K562 (cell line): ENCODE results near the gene UBE3D. TPM values are rescaled to one million over a fixed set of nuclear protein-coding genes. Genes with fewer than 3 reads are reported as not detected.
A peak's percentile ranks its signal among the peaks of the same experiment; 100 is the strongest.

Source experiments
- ATF7 ChIP-seq: fragments of 450-650 bp; IDR thresholded peaks from 2 replicates; pipeline ENCODE4 v1.7.1; 2014; ENCODE audit warnings: mild to moderate bottlenecking, moderate library complexity
- BHLHE40 ChIP-seq: IDR thresholded peaks from 2 replicates; pipeline ENCODE4 v1.6.1; 2011; ENCODE audit warnings: low read length, improper control_type of control experiment
- CHAMP1 ChIP-seq: fragments of 450-650 bp; IDR thresholded peaks from 2 replicates; pipeline ENCODE4 v1.6.1; 2016; ENCODE audit warnings: mild to moderate bottlenecking
- CSDE1 ChIP-seq, 2 experiments: fragments of 450-650 bp; IDR thresholded peaks; 2 replicates each; pipeline ENCODE4 v1.6.1; 2016; ENCODE audit warnings: mild to moderate bottlenecking in 1 of 2
- DNMT1 ChIP-seq: fragments of 450-650 bp; IDR thresholded peaks from 2 replicates; pipeline ENCODE4 v1.6.1; 2016; ENCODE audit warnings: antibody characterized with exemption, mild to moderate bottlenecking
- ERF ChIP-seq: fragments of 450-650 bp; formaldehyde crosslinking; IDR thresholded peaks from 2 replicates; pipeline ENCODE4 v1.4.0; 2020; ENCODE audit warnings: mild to moderate bottlenecking, mixed read lengths
- FIP1L1 ChIP-seq: fragments of 200-400 bp; formaldehyde crosslinking; IDR thresholded peaks from 2 replicates; pipeline ENCODE4 v1.6.1; 2018; ENCODE audit warnings: mild to moderate bottlenecking, low read depth, low read length; ENCODE audit not compliant: poor library complexity, severe bottlenecking
- GABPA ChIP-seq: fragments of 200-800 bp; sonication (Bioruptor generic); conservative IDR thresholded peaks from 2 replicates; pipeline ENCODE4 v1.6.1; 2016; ENCODE audit warnings: low read depth, missing genetic modification characterization, missing compliant biosample characterization
- GTF2A2 ChIP-seq: IDR thresholded peaks from 2 replicates; pipeline ENCODE4 v1.6.1; 2016; ENCODE audit warnings: mild to moderate bottlenecking, missing genetic modification characterization, missing compliant biosample characterization
- HOXB6 ChIP-seq: fragments of 250-450 bp; sonication (Bioruptor Pico); IDR thresholded peaks from 2 replicates; pipeline ENCODE4 v1.5.1; 2022; ENCODE audit warnings: mild to moderate bottlenecking, borderline replicate concordance
- L3MBTL2 ChIP-seq: fragments of 450-650 bp; IDR thresholded peaks from 2 replicates; pipeline ENCODE4 v1.6.1; 2016; ENCODE audit warnings: mild to moderate bottlenecking, moderate library complexity
- NCOA4 ChIP-seq: fragments of 450-650 bp; IDR thresholded peaks from 2 replicates; pipeline ENCODE4 v1.6.1; 2018; ENCODE audit warnings: mild to moderate bottlenecking; ENCODE audit not compliant: partially characterized antibody
- NFXL1 ChIP-seq: fragments of 450-650 bp; formaldehyde crosslinking; IDR thresholded peaks from 2 replicates; pipeline ENCODE4 v1.4.0; 2021; ENCODE audit warnings: mild to moderate bottlenecking
- POLR2B ChIP-seq: fragments of 450-650 bp; IDR thresholded peaks from 2 replicates; pipeline ENCODE4 v1.6.1; 2018; ENCODE audit warnings: low read depth; ENCODE audit not compliant: partially characterized antibody
- PYGO2 ChIP-seq: fragments of 450-650 bp; IDR thresholded peaks from 2 replicates; pipeline ENCODE4 v1.6.1; 2016; ENCODE audit warnings: mild to moderate bottlenecking, missing genetic modification characterization, moderate library complexity, missing compliant biosample characterization
- RNF2 ChIP-seq: sonication (generic); IDR thresholded peaks from 2 replicates; pipeline ENCODE4 v1.6.1; 2016
- SMAD1 ChIP-seq: fragments of 150-350 bp; IDR thresholded peaks from 2 replicates; pipeline ENCODE4 v1.6.1; 2014; ENCODE audit warnings: low read length, low read depth; ENCODE audit not compliant: partially characterized antibody
- SMARCE1 ChIP-seq: fragments of 450-650 bp; IDR thresholded peaks from 2 replicates; pipeline ENCODE4 v1.7.1; 2016; ENCODE audit warnings: mild to moderate bottlenecking
- ZBTB2 ChIP-seq: fragments of 450-650 bp; IDR thresholded peaks from 2 replicates; pipeline ENCODE4 v1.6.1; 2016; ENCODE audit warnings: antibody characterized with exemption
- ZKSCAN8 ChIP-seq: fragments of 200-800 bp; sonication (Bioruptor generic); IDR thresholded peaks from 2 replicates; pipeline ENCODE4 v1.6.1; 2016; ENCODE audit warnings: missing genetic modification characterization, missing compliant biosample characterization
- ZNF354B ChIP-seq: fragments of 250-450 bp; sonication (Bioruptor Pico); IDR thresholded peaks from 2 replicates; pipeline ENCODE4 v1.4.0; 2020
- ZNF41 ChIP-seq: fragments of 250-450 bp; sonication (Bioruptor Pico); conservative IDR thresholded peaks from 2 replicates; pipeline ENCODE4 v1.4.0; 2020; ENCODE audit warnings: mild to moderate bottlenecking
- ZSCAN32 ChIP-seq: fragments of 450-650 bp; formaldehyde crosslinking; IDR thresholded peaks from 2 replicates; pipeline ENCODE4 v1.4.0; 2020; ENCODE audit warnings: mild to moderate bottlenecking, moderate library complexity
- polyA plus RNA-seq, 8 experiments: library from polyadenylated mRNA; depleted of rRNA in 4 of 8; stranded (reverse) in 5 of 8; unstranded in 3 of 8; fragments of >200 nt; fragmentation: Nextera tagmentation in 2 of 8; fragmentation: Illumina TruSeq in 1 of 8; extraction: Ambion mirVana in 2 of 8; extraction: Trizol in 1 of 8; gene quantifications; 2 replicates each; pipeline versions ENCODE4 v1.2.1 to v1.2.3, GENCODE V29; 2011 to 2014; ENCODE audit warnings: inconsistent platforms in 1 of 8, missing spikeins in 1 of 8
- total RNA-seq, 7 experiments: library from RNA; depleted of rRNA in 6 of 7; stranded (reverse); fragments of >200 nt in 6 of 7; fragmentation: Illumina TruSeq in 2 of 7; extraction: Trizol in 2 of 7; gene quantifications; 2 replicates each; pipeline versions ENCODE4 v1.2.1 to v1.2.3, GENCODE V29; 2011 to 2021; ENCODE audit warnings: low replicate concordance in 1 of 7
- TF ChIP-seq, protein P1 (sequence below): sonication (generic); formaldehyde crosslinking; IDR thresholded peaks from 2 replicates; pipeline ENCODE4 v1.8.1; 2023; ENCODE audit warnings: mild to moderate bottlenecking, missing genetic modification reagents
- TF ChIP-seq, protein P2 (sequence below): fragments of 250-450 bp; sonication (Bioruptor Pico); IDR thresholded peaks from 2 replicates; pipeline ENCODE4 v1.9.0; 2021; ENCODE audit warnings: mild to moderate bottlenecking

Gene UBE3D
- total and polyA plus RNA-seq, 9 of the 15 experiments (the other 6 are each of a cell fraction or from before 2014, with no cell fraction given): 9.4 to 17.6 (median 11.9) TPM

GRCh38 chr6:83067448-83068439 is 2.1 kb upstream of the UBE3D start, which contains the start of gene DOP1A (continued):
- TF ChIP-seq GTF2A2 (tag): no peak
- no peak for TF ChIP-seq BHLHE40
- no peak for TF ChIP-seq ZNF354B (CRISPR knock-in tag)
- peak; percentile 43 for TF ChIP-seq FIP1L1
- peak; percentile 87 for TF ChIP-seq L3MBTL2
- TF ChIP-seq, protein P1, sequence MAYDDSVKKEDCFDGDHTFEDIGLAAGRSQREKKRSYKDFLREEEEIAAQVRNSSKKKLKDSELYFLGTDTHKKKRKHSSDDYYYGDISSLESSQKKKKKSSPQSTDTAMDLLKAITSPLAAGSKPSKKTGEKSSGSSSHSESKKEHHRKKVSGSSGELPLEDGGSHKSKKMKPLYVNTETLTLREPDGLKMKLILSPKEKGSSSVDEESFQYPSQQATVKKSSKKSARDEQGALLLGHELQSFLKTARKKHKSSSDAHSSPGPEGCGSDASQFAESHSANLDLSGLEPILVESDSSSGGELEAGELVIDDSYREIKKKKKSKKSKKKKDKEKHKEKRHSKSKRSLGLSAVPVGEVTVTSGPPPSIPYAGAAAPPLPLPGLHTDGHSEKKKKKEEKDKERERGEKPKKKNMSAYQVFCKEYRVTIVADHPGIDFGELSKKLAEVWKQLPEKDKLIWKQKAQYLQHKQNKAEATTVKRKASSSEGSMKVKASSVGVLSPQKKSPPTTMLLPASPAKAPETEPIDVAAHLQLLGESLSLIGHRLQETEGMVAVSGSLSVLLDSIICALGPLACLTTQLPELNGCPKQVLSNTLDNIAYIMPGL (CRISPR knock-in tag): 0 out of 2 replicates have a peak, but pooled peaks have one; percentile 37
- no peak for TF ChIP-seq GABPA
- peak; percentile 21; the same call in 1 of the 2 replicates for TF ChIP-seq ZBTB2
- peak; percentile 30; the same call in 1 of the 2 replicates for TF ChIP-seq RNF2
- TF ChIP-seq ZKSCAN8 (CRISPR knock-in tag): no peak
- no peak for TF ChIP-seq DNMT1
- no peak for TF ChIP-seq SMARCE1
- TF ChIP-seq, protein P2, sequence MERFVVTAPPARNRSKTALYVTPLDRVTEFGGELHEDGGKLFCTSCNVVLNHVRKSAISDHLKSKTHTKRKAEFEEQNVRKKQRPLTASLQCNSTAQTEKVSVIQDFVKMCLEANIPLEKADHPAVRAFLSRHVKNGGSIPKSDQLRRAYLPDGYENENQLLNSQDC (CRISPR knock-in tag): no peak
- TF ChIP-seq PYGO2 (tag): no peak
- no peak for TF ChIP-seq SMAD1
- TF ChIP-seq ZNF41 (CRISPR knock-in tag): no peak
- TF ChIP-seq ERF: no peak
- peak; percentile 58 for TF ChIP-seq ATF7
- TF ChIP-seq CSDE1 (IDR thresholded peaks at IDR 0.05): no peak
- no peak for TF ChIP-seq NCOA4
- TF ChIP-seq NFXL1 (CRISPR knock-in tag): no peak
- no peak for TF ChIP-seq HOXB6 (CRISPR knock-in tag)
- TF ChIP-seq ZSCAN32 (CRISPR knock-in tag): no peak
- TF ChIP-seq POLR2B: no peak
- no peak for TF ChIP-seq CHAMP1
